Right lobe of liver (tissue), 6 donors: ENCODE measurements around the gene CPLX3. TPM values are rescaled to one million over a fixed set of nuclear protein-coding genes. Genes with fewer than 3 reads are reported as not detected.

Experiments used
- ATAC-seq, 4 donors: fragments of 200-7000 bp; cut with Tn5 transposase; one replicate each; pipeline ENCODE4 v1.9.1; 2020; ENCODE audit warnings: mild to moderate bottlenecking in 4 of 4, moderate library complexity in 4 of 4
- DNase-seq, 3 donors: peaks; one replicate each; pipeline ENCODE4 v3.0.0-alpha.2; 2020
- H3K27ac ChIP-seq, 3 donors: fragments of 200-600 bp; one replicate each; pipeline ENCODE4 v1.8.0; 2022
- H3K27me3 ChIP-seq, 2 donors: fragments of 200-600 bp; one replicate each; pipeline ENCODE4 v1.8.0; 2022
- H3K36me3 ChIP-seq, 4 donors: fragments of 200-600 bp; sonication (generic) in 1 of 4; one replicate each; pipeline versions ENCODE4 v1.5.1 to v1.8.0; 2017 to 2022; ENCODE audit warnings: control low read depth in 1 of 4
- H3K4me1 ChIP-seq, 4 donors: fragments of 200-600 bp; sonication (generic) in 1 of 4; one replicate each; pipeline versions ENCODE4 v1.5.1 to v1.8.0; 2017 to 2022; ENCODE audit warnings: control low read depth in 1 of 4
- H3K4me3 ChIP-seq, 3 donors: fragments of 200-600 bp; one replicate each; pipeline ENCODE4 v1.8.0; 2022
- H3K9me3 ChIP-seq, 4 donors: fragments of 200-600 bp; sonication (generic) in 1 of 4; one replicate each; pipeline versions ENCODE4 v1.5.1 to v1.8.0; 2017 to 2022; ENCODE audit warnings: control low read depth in 1 of 4
- CTCF ChIP-seq, 4 donors: fragments of 200-600 bp in 3 of 4; fragments of 450-650 bp in 1 of 4; IDR thresholded peaks; one replicate each; pipeline versions ENCODE4 v1.5.1 to v1.8.0; 2016 to 2022; ENCODE audit warnings: antibody characterized with exemption in 4 of 4, mild to moderate bottlenecking in 2 of 4
- POLR2A ChIP-seq: fragments of 450-650 bp; IDR thresholded peaks from one replicate; pipeline ENCODE4 v1.6.1; 2017; ENCODE audit warnings: antibody characterized with exemption, mild to moderate bottlenecking
- whole genome bisulfite sequencing: methylation state at CpG from one replicate; pipeline ENCODE4 v1.1.6; 2018; ENCODE audit warnings: low coverage, low lambda C conversion rate; ENCODE audit not compliant: insufficient coverage; ENCODE audit errors: missing lambda C conversion rate; 5-methylcytosine and 5-hydroxymethylcytosine counted together
- intact Hi-C, 2 donors: fragments of 100-400 bp; cut with DNase I; formaldehyde crosslinking; loops; one replicate each; pipeline versions ENCODE4 v1.11.2 to v1.14.1; 2022
- total RNA-seq, 6 experiments: library from RNA; depleted of rRNA in 2 of 6; stranded (reverse); fragments of >200 nt in 2 of 6; fragmentation: NEBNext Ultra II Directional in 3 of 6; extraction: Animal tissue kit (Norgen Biotek cat#: 25700) in 3 of 6; gene quantifications; one replicate each; pipeline versions ENCODE4 v1.1.0 to v1.2.4, GENCODE V29; 2016 to 2023
- donor health status: DM: no; HTN: yes; CAD: no.
- donor health status: DM: no; HTN: no; CAD: no.
- donor health status: DM: no; HTN: no; CAD: no.
- donor health status: DM: no; HTN: yes; CAD: no.
- donor health status: DM: no; HTN: yes; CAD: no.

The CPLX3 gene
- total RNA-seq, 6 experiments from 2014 or later: not detected

- Histone ChIP-seq H3K4me1 (no peaks in the 10 kb centered on the region), H3K27ac (no peak overlapping the region), H3K36me3 (peaks cover 0 to 15% (median 0%) of the 10 kb centered on the region in 4 donors), H3K27me3 (no peaks in the 10 kb centered on the region), H3K4me3 (no peak overlapping the region), H3K9me3 (no peaks in the 10 kb centered on the region)
- WGBS: 13% methylated on average over 3 of the region's 5 CpGs
- peak; percentile 66 to 78 (median 75) for ATAC-seq
- peak; percentile 62 to 72 (median 67) for DNase-seq
- intact Hi-C loops: no loop called here
- peak; percentile 67 to 81 (median 78) for TF ChIP-seq CTCF (IDR thresholded peaks at IDR 0.05)
- TF ChIP-seq POLR2A: no peak
Observed at GRCh38 chr15:74835312-74835823, 8.9 kb downstream of the CPLX3 start.

- no peaks in the 10 kb centered on the region for H3K27me3 ChIP-seq
- no peak for DNase-seq
- no peak overlapping the region for H3K4me3 ChIP-seq
- no peak overlapping the region for H3K27ac ChIP-seq
- intact Hi-C loops: no loop called here
- H3K36me3 ChIP-seq: peaks cover 0 to 15% (median 0%) of the 10 kb centered on the region in 4 donors
- no peaks in the 10 kb centered on the region for H3K9me3 ChIP-seq
- H3K4me1 ChIP-seq: no peaks in the 10 kb centered on the region
- TF ChIP-seq POLR2A (no peak), CTCF (IDR thresholded peaks at IDR 0.05) (no peak)
- WGBS: 79% methylated on average over 4 of the region's 7 CpGs
- no peak for ATAC-seq
Observed at GRCh38 chr15:74836846-74837245, 10.4 kb downstream of the CPLX3 start.

GRCh38 chr15:74837482-74838136 is 11.2 kb downstream of the CPLX3 start:
- Histone ChIP-seq H3K36me3 (peaks cover 0 to 15% (median 0%) of the 10 kb centered on the region in 4 donors), H3K4me3 (no peak overlapping the region), H3K27ac (no peak overlapping the region), H3K4me1 (peaks cover 0 to 7% (median 2%) of the 10 kb centered on the region in 4 donors), H3K9me3 (no peaks in the 10 kb centered on the region), H3K27me3 (no peaks in the 10 kb centered on the region)
- 70% methylated on average over 8 of the region's 15 CpGs for WGBS
- TF ChIP-seq CTCF (IDR thresholded peaks at IDR 0.05) (no peak), POLR2A (no peak)
- intact Hi-C loops: no loop called here
- ATAC-seq: no peak
- DNase-seq: no peak

- WGBS: no CpG with 5 or more reads among the region's 10 CpGs
- no peaks in the 10 kb centered on the region for H3K27me3 ChIP-seq
- intact Hi-C loops: no loop called here
- peaks cover 0 to 15% (median 0%) of the 10 kb centered on the region in 4 donors for H3K36me3 ChIP-seq
- ATAC-seq: no peak
- no peak for DNase-seq
- peaks cover 0 to 8% (median 2%) of the 10 kb centered on the region in 4 donors for H3K4me1 ChIP-seq
- TF ChIP-seq POLR2A (no peak), CTCF (IDR thresholded peaks at IDR 0.05) (no peak)
- no peak overlapping the region for H3K4me3 ChIP-seq
- H3K9me3 ChIP-seq: no peaks in the 10 kb centered on the region
- no peak overlapping the region for H3K27ac ChIP-seq
Observed at GRCh38 chr15:74838137-74838516, 11.7 kb downstream of the CPLX3 start.
